Mammary epithelial cell (primary cell): Measurements from ENCODE around the gene DAG1.

Experiments
- CTCF ChIP-seq, 2 donors: IDR thresholded peaks in 1 of 2; conservative IDR thresholded peaks in 1 of 2; 2 replicates each; pipeline ENCODE4 v1.5.1; 2011 to 2012; ENCODE audit warnings: inconsistent platforms in 2 of 2, low read length in 2 of 2, mild to moderate bottlenecking in 2 of 2, control low read depth in 1 of 2, low read depth in 1 of 2; ENCODE audit not compliant: insufficient read depth in 1 of 2; ENCODE audit errors: extremely low read depth in 1 of 2
- EZH2 ChIP-seq: IDR thresholded peaks from 2 replicates; pipeline ENCODE4 v1.6.1; 2012; ENCODE audit warnings: low read length, inconsistent platforms, borderline replicate concordance

GRCh38 chr3:49552087-49552486 lies 82.0 kb downstream of the DAG1 start:
- no peak for TF ChIP-seq CTCF (conservative IDR thresholded peaks at IDR 0.05 in 1 of 2, IDR thresholded peaks at IDR 0.05 in 1 of 2; ENCODE audit: extremely low read depth in 1 of 2, insufficient read depth in 1 of 2, low read depth in 1 of 2, low read length in 2 of 2)
- TF ChIP-seq EZH2, result no peak
